ENCODE results near the gene GTF3C5.

- TF ChIP-seq, protein P1, sequence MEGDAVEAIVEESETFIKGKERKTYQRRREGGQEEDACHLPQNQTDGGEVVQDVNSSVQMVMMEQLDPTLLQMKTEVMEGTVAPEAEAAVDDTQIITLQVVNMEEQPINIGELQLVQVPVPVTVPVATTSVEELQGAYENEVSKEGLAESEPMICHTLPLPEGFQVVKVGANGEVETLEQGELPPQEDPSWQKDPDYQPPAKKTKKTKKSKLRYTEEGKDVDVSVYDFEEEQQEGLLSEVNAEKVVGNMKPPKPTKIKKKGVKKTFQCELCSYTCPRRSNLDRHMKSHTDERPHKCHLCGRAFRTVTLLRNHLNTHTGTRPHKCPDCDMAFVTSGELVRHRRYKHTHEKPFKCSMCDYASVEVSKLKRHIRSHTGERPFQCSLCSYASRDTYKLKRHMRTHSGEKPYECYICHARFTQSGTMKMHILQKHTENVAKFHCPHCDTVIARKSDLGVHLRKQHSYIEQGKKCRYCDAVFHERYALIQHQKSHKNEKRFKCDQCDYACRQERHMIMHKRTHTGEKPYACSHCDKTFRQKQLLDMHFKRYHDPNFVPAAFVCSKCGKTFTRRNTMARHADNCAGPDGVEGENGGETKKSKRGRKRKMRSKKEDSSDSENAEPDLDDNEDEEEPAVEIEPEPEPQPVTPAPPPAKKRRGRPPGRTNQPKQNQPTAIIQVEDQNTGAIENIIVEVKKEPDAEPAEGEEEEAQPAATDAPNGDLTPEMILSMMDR (IDR thresholded peaks at IDR 0.05; ENCODE audit: poor library complexity) = no peak
- TF ChIP-seq EZH2 (IDR thresholded peaks at IDR 0.05; ENCODE audit: borderline replicate concordance) = no peak
- no peak for TF ChIP-seq EZH2phosphoT487 (IDR thresholded peaks at IDR 0.05; ENCODE audit: low read depth, severe bottlenecking, unreplicated experiment)
Observed at GRCh38 chr9:133009906-133010582, 20.8 kb upstream of the GTF3C5 start.

Data from hepatocyte (in vitro differentiated cells).